Hematopoietic multipotent progenitor cell treated with erythropoietin and hydrocortisone succinate and interleukin-3 and kit ligand, for 6 days (in vitro differentiated cells): ENCODE measurements around the gene PRKAG2.
"Not testable (repeated sequence)": the region's sequence is repeated elsewhere in the genome, so short reads cannot be mapped to it uniquely, and the experiment has no call there.

Experiments used
- DNase-seq: peaks from one replicate; pipeline ENCODE4 v3.0.0-alpha.2; 2015

PRKAG2 gene

DNA sequence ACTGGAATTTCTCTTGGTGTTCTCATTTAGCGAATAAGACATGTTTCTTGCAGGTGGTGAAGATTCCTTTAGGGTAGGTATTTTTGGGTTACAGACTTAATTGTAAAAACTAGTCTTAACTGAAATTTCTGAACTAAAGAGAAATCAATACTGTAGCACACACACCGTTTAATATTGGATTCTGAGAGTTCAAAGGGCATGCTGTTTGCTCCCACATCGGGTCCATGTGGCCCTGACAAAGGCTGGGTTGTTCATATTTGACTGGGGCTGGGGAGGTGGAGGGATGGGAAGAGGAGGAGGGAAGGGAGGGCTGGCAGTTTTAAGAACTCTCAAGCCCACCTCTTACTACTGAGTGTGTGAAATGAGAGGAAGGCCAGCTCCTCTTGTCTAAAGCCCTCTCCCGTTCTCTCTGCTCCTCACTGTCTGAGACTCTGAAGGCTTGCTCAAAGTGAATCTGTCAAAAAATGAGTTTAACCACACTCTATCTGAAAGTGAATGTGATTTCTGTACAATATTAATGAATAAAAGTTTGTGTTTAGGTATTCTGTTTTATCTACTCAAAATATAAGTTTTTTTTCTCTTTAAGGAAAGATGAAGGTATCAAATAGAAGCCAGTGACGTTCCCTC, 317.2 kb downstream of the PRKAG2 start:
- DNase-seq = no peak

- no peak for DNase-seq
These were observed 318.3 kb downstream of the PRKAG2 start for GRCh38 chr7:151558575-151558974.

- DNase-seq = no peak
These were observed 320.3 kb downstream of the PRKAG2 start for GRCh38 chr7:151556592-151556991.

- no peak for DNase-seq
These were observed 323.6 kb downstream of the PRKAG2 start for GRCh38 chr7:151553356-151553755.

GRCh38 chr7:151552352-151553028, 324.4 kb downstream of the PRKAG2 start:
- no peak for DNase-seq

GRCh38 chr7:151551820-151552219, 325.1 kb downstream of the PRKAG2 start:
- DNase-seq = no peak

DNA sequence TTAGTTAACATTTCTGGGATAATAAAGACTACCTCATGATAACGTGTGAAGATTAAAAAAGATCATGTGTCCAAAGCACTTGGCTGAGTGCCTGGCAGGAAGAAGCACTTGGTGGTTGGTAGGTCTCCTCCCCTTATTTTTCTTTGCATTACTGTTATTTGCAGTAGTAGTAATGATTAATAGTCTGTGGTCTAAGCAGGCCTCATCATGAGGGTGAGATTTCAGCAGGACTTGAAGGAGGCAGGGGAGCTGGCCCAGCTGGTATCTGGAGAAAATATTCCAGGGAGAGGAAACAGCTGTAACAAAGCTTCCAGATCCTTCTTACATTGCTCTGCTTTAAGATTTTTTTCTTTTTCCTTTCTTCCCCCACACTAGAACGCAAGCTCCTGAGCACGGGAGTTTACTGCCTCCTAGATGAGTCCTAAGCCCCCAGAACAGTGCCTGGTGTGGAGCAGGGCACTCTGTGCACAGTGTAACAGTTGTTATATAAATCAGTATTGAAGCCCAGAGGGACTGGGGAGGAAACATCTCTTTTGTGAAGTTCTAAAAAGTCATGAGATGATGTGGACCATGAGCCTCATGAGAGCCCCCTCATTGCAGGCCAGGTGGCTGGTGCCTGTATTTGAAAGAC, 326.1 kb downstream of the PRKAG2 start:
- DNase-seq = peak; percentile 74

DNA sequence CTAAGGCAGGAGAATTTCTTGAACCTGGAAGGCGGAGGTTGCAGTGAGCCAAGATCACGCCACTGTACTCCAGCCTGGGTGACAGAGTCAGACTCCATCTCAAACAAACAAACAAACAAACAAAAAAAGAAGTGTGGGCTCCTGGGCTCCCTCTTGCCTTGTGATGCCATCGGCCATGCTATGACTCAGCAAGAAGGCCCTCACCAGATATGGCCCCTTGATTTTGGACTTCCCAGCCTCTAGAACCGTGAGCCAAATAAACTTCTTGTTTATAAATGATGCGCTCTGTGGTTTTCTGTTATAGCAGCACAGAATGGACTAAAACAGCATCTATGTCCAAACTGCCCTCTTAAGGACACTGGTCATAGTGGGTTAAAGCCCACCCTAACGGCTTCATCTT, 327.3 kb downstream of the PRKAG2 start:
- no peak for DNase-seq

- no peak for DNase-seq
These were observed 327.8 kb downstream of the PRKAG2 start for GRCh38 chr7:151549083-151549482.

DNA sequence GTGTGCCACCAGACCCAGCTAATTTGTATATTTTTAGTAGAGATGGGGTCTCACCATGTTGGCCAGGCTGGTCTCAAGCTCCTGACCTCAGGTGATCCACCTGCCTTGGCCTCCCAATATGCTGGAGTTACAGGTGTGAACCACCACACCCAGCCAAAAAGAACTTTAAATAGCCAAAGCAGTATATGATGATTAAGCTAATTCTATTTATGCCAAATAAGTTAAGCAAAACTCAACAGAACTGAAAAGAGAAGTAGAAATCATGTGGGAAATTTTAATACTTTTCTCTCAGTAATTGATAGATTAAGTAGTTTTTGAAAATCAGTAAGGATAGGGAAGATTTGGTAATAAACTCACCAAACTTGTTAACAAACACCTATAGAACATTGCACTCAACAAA, 332.7 kb downstream of the PRKAG2 start:
- no peak for DNase-seq

DNA sequence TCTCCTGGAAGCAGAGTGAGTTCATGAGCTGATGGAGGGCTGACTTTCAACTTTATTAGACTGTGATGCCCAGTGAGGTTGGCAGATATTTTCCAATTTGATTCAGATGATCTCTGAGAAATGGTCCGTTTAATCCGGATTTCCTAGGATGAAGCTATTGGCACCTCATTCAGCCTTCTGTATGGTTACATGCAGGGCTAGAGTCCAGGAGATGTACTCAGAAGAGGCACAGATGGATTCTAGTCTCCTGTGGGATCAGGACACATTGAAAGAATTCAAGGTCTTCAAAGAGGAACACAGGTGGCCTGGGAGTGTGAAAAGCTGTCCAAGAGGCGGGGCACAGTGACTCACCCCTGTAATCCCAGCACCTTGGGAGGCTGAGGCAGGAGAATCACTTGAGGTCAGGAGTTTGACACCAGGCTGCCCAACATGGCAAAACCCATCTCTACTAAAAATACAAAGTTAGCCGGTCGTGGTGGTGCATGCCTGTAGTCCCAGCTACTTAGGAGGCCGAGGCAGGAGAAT, 334.2 kb downstream of the PRKAG2 start:
- DNase-seq = no peak

GRCh38 chr7:151541709-151542499, 335.0 kb downstream of the PRKAG2 start:
- DNase-seq = no peak

GRCh38 chr7:151540146-151540545, 336.8 kb downstream of the PRKAG2 start:
- no peak for DNase-seq

DNA sequence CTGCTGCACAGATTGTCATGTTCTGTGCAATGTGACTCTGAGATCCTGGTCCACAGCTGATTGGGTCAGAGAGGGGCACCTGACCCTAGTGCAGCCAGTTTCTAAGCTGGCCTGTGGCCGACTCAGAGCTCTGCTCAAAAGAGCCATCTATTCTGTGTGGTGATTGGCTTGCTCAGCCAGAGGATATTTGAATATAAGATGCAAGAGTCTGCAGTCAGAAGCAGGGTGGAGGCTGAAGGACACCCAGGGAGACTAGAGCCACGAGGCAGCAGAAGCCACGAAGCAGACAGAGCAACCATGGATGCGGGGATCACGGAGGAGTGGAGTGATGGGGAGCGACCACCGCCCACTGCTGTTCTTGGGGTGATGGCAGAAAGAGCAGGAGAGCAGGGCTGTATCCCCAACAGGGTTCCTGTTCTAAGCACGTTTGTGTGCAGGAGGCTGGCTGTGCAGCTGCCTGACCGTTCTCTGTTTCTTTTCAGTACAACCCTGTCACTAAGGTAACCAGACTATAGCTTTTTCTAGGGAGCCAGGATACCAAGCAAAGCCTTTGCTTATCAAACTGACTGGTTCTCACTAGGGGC, 337.7 kb downstream of the PRKAG2 start:
- DNase-seq = no peak

GRCh38 chr7:151537818-151538561, 338.9 kb downstream of the PRKAG2 start:
- DNase-seq = no peak

GRCh38 chr7:151536178-151536577, 340.7 kb downstream of the PRKAG2 start:
- DNase-seq = not testable (repeated sequence)

DNA sequence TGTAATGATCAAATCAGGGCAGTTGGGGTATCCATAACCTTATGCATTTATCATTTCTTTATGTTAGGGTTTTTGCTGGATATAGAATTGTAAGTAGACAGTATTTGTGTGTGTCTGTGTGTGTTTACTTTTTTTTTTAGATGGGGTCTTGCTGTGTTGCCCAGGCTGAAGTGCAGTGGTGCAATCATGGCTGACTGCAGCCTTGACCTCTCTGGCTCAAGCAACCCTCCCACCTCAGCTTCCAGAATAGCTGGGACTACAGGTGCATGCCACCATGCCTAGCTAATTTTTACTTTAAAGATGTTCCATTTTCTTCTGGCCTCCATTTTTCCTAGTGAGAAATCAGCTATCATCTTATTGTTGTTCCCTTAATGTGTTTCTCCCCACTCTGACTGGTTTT, 347.1 kb downstream of the PRKAG2 start:
- no peak for DNase-seq

DNA sequence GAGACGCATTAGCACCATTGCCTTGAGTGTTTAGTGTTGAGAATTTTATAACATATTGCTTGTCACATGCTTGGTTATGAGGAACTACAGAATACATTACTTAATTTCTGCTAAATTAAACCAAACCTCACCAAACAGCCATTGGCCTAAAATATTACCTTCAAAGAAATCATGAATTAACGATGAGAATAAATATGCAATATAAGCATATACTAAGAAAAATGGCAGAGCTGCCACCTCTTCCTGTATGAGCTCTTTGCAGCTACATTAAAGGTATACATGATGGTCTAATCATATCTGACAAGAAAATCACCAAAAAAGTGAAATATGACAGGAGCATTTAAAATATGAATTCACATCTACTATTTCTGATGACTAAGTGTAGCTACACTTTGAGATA, 352.1 kb downstream of the PRKAG2 start:
- DNase-seq = no peak

DNA sequence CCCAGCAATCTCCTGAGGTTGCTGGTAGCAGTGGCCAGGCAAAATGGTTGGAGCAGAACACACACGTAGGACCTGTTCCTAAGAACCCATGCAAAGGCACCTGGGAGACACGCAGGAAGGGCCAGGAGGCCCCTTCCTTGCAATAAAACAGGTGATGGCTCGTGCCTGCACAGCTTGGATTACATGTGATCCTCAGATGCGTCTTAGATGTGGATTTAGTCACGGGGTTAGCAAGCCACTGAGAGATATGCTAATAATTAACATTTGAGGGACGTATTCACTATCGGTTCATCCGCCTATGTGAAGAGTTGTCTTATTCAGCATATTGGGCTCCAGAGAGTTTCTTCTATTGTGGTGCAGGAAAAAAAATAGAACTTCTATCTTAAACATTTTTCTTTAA, 352.6 kb downstream of the PRKAG2 start:
- no peak for DNase-seq

- DNase-seq = peak; percentile 59
These were observed 356.3 kb downstream of the PRKAG2 start for GRCh38 chr7:151520419-151521261.

GRCh38 chr7:151519765-151520418, 357.0 kb downstream of the PRKAG2 start, which contains the start of gene RHEB:
RHEB (minus strand) TSS chr7:151519895; CDS start chr7:151519511, 384 bp downstream.
- DNase-seq = peak; percentile 99
